GM12874 (cell line): ENCODE data around the gene TPCN2.

Experiments used
- TF ChIP-seq, protein P1 (sequence below): IDR thresholded peaks from 2 replicates; pipeline ENCODE4 v1.5.1; 2011; ENCODE audit warnings: low read depth, mild to moderate bottlenecking, control low read depth, low read length, moderate library complexity; ENCODE audit not compliant: insufficient read depth

The TPCN2 gene

GRCh38 chr11:69035150-69035945, 13.4 kb upstream of the TPCN2 start:
- TF ChIP-seq, protein P1, sequence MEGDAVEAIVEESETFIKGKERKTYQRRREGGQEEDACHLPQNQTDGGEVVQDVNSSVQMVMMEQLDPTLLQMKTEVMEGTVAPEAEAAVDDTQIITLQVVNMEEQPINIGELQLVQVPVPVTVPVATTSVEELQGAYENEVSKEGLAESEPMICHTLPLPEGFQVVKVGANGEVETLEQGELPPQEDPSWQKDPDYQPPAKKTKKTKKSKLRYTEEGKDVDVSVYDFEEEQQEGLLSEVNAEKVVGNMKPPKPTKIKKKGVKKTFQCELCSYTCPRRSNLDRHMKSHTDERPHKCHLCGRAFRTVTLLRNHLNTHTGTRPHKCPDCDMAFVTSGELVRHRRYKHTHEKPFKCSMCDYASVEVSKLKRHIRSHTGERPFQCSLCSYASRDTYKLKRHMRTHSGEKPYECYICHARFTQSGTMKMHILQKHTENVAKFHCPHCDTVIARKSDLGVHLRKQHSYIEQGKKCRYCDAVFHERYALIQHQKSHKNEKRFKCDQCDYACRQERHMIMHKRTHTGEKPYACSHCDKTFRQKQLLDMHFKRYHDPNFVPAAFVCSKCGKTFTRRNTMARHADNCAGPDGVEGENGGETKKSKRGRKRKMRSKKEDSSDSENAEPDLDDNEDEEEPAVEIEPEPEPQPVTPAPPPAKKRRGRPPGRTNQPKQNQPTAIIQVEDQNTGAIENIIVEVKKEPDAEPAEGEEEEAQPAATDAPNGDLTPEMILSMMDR = no peak

DNA sequence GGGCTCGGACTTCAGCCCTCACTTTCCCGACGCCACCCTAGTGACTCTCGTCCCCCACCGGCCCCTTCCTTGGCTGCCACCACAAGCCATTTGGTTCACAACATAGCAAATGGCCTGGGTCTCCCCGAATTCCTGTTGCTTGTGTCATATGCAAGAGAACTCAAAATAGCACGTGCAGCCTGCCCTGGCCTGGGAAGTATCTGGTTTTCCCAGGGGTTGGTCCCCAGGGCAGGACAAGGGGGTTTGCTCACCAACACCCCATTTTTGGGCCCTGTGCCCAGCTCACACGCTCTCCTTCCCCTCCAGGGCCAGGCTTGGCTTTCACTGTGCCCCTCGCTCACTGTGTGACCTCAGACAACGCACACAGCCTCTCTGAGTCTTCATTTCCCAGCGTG, 12.8 kb upstream of the TPCN2 start:
- TF ChIP-seq, protein P1 = no peak

GRCh38 chr11:69037074-69037473, 11.7 kb upstream of the TPCN2 start:
- TF ChIP-seq, protein P1 = no peak

DNA sequence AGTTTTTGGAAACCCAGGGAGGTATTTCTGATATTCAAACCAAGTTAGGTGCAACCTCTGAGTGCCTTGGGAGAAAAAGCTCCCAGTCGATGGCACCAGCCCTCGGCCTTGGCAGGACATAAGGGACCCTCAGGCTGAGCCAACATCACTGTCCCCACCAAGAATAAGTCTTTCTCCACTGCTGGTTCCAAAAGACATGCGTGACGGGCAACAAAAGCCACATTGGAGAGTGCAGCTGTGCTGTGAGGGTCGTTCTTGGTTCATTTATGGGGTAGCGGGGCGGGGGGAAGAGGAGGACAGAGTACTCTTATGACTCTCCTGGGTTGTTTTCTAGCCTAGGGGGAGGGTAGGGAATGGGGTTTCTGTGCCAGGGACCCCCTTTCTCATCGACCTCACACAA, 11.2 kb upstream of the TPCN2 start:
- TF ChIP-seq, protein P1 = no peak

DNA sequence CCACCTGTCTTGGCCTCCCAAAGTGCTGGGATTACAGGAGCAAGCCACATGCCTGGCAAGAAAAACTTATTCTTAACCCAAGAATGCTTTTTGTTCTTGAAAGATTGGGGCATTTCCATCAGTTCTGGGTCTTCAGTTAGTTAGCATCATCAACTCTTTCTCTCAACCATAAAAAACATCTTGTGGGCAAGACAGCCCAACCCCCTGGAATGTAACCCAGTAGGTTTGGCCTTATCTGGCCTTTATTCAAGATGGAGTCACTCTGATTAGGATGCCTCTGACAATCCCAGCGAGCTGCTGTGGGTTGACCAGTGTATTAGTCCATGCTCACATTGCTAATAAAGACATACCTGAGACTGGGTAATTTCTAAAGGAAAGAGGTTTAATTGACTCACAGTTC, 9.2 kb upstream of the TPCN2 start:
- TF ChIP-seq, protein P1 = no peak

DNA sequence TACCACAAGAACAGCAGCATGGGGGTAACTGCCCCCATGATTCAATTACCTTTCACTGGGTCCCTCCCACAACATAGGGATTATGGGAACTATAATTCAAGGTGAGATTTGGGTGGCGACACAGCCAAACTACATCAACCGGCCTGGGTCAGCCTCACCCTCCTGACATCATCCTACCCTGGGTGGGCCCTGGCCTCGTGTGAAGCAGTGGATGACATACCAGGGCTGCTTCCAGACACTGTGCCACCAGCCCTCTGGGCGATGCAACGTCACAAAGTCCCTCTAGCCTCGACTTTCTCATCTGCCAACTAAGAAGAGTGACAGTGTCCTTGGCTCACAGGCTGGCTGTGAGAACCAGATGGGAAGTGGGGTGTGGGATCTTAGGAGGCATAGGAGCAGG, 8.7 kb upstream of the TPCN2 start:
- TF ChIP-seq, protein P1 = no peak

DNA sequence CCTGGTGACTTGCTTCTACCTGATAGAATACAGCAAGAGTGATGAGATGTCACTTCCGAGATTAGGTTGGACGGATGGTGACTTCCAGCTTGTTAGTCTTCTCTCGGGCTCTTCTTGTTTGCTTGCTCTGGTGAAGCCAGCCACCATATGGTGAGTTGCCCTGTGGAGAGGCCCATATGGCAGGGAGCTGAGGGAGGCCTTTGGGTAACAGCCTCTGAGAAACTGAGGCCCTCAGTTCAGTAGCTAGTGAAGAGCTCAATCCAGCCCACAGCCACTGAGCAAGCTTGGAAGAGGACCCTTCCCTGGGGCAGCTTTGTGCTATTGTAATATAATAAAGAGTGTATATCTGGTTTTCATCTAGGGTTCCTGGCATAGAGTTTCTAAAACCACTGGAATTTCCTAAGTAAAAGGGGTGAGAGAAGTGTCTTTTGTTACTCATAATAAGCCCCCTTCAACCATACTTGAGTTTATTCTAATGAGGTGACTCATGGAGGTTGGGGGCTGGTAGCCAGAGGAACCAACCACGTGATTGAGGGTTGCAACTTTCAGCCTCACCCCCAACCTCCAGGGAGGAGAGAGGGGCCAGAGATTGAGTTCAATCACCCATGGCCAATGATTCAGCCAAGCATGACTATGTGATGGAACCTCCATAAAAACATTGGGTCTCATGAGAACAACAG, 8.0 kb upstream of the TPCN2 start:
- TF ChIP-seq, protein P1 = no peak
